GM18526 (cell line): ENCODE results near the gene DDAH2.

Experiments
- POLR2A ChIP-seq: IDR thresholded peaks from 3 replicates; pipeline ENCODE4 v1.6.1; 2011; ENCODE audit not compliant: insufficient read length; ENCODE audit errors: extremely low read depth

DDAH2 gene

GRCh38 chr6:31765559-31765909 is 36.4 kb upstream of the DDAH2 start:
- no peak for TF ChIP-seq POLR2A

DNA sequence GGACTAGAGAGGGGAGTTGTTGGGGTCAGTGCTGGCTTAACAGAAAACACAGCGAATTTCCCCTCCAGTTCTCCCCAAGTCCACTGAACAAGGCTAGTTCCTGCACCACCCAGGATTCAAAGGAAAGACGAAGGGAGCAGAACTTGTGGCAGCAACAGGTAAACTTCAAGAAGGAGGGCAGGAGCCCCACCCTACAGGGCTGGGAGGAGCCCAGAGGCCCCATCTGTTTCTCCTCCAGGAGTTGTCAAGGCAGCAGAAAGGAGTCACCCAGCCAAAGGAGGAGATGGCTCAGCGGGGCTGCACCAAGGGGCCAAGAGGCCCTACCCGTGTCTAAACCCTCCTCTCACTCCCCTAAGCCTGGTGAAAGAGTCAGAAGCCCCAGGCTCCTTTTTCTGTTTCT is 35.1 kb upstream of the DDAH2 start:
- TF ChIP-seq POLR2A, result no peak

DNA sequence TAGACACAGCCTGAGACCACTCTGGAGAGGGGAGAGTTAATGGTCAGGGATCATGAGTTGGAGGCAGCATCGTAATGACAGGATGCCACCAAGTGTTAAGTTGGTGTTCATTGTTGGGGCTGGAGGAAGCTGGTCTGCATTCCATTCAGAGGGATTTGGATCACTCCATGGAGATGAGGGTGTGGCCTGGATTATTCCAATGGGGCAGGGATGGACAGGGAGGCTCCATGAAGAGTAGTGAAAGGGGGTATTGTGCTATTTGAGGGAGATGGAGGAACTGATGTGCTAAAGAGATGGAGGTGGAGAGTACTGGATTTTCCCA is 34.5 kb upstream of the DDAH2 start:
- TF ChIP-seq POLR2A, result no peak

DNA sequence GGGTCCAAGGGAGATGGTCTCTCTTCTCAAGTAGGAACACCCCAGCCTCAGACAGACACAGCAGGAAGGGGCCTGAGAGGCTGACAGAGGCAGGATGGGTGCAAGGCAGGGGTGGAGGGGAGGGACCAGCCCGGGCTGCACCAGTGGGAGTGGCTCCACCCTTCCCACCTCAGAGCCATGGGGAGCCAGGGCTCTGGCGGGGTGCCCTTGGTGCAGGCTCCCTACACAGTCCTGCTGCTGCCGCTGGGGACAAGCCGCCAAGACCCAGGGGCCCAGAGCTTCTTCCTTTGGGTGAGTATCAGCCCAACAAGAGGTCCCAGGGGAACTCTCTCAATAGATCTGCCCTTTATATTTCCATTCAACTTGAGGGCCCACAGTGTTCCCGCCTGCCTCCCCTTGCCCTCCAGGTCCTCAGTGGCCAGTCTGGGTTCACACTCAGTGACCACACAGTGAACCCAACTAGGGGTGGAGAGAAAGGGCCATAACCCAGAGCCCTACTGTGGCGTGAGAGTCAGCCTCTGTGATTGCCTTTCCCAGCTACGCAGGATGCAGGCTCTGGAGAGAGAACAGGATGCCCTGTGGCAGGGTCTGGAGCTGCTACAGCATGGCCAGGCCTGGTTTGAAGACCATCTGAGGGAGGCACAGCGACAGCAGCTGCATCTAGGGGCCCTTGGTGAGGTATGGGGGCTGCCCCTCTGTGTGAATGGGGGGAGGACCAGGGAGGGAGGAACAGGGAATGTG is 33.9 kb upstream of the DDAH2 start:
- no peak for TF ChIP-seq POLR2A

DNA sequence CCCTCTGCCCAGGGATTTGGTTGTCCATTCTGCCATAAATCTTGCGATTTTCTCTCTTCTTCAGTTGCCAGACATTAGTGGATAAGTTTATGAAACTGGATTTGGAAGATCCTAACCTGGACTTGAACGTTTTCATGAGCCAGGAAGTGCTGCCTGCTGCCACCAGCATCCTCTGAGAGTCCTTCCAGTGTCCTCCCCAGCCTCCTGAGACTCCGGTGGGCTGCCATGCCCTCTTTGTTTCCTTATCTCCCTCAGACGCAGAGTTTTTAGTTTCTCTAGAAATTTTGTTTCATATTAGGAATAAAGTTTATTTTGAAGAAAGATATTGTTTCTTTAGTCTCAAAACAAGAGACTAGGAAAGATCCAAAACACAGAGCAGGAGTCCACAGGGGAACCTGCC is 33.3 kb upstream of the DDAH2 start, which contains the start of gene SAPCD1:
SAPCD1 (plus strand) TSS at position 301 of the 400 bp plus-strand sequence. CDS start 399 bp downstream, outside the sequence.
- no peak for TF ChIP-seq POLR2A

GRCh38 chr6:31761343-31761742 is 32.2 kb upstream of the DDAH2 start:
- TF ChIP-seq POLR2A, result no peak

GRCh38 chr6:31760790-31761189 is 31.7 kb upstream of the DDAH2 start:
- TF ChIP-seq POLR2A, result no peak

- no peak for TF ChIP-seq POLR2A
These were observed 29.2 kb upstream of the DDAH2 start for GRCh38 chr6:31758281-31758680.

GRCh38 chr6:31752739-31753319 is 23.7 kb upstream of the DDAH2 start:
- no peak for TF ChIP-seq POLR2A

- TF ChIP-seq POLR2A, result no peak
These were observed 21.4 kb upstream of the DDAH2 start for GRCh38 chr6:31750411-31751022.

DNA sequence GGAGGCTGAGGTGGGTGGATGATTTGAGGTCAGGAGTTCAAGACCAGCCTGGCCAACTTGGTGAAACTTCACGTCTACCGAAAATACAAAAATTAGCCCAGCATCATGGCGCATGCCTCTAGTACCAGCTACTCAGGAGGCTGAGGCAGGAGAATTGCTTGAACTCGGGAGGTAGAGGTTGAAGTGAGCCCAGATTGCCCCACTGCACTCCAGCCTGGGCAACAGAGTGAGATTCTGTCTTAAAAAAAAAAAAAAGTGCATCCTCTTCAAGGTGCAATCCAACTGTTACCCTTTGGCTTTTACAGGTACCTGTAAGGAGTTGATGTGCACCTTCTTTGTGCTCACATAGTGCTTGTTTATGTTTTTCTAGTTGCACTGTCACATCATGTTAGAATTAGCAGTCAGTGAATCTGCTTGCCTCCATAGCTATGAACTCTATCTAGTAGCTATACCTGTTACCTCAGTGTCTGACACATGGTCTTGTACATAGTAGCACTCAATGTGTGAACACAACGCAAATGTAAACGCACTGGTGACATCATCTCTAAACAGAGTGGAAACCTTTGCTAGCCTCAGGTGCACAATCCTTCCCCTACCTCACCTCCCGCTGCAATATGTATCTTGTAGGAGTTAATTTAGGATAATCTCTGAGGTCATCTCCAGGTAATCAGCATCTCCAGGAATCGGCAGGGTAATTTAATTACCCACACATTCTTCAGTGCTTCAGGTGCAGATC is 20.4 kb upstream of the DDAH2 start:
- TF ChIP-seq POLR2A, result no peak

DNA sequence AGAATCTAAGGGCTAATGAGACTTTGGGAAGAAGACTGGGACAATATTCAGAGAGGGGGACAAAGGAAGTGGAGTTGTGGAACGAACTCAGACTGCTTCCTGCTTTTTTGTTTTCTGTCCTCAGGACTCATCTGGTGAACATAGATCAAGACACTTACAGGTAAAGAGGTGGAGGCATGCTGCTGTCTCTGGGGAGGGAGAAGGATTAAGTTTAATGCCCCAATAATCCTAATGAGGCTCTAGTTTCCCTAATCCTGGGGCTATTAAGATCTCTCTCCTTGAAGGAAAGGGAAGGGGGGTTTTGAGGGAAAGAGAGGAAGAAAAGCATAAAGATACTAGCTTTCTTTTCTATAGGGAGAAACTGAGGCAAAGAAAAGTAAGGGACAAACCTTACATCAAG is 15.3 kb upstream of the DDAH2 start:
- TF ChIP-seq POLR2A, result no peak

GRCh38 chr6:31742894-31743293 is 13.8 kb upstream of the DDAH2 start:
- TF ChIP-seq POLR2A, result no peak

DNA sequence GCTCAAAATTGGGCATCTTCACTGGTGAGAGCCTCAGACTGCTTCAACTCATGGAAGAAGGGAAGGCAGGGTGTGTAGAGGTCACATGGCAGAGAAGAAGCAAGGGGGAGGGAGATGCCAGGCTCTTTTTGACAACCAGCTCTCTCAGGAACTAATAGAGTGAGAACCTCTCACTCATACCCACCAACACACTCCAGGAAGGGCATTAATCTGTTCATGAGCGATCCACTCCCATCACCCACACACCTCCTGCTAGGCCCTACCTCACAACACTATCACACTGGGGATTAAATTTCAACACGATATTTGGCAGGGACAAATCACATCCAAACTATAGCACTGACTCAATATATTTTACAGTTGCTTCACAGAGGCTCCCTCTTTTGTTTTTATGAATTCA is 12.7 kb upstream of the DDAH2 start:
- TF ChIP-seq POLR2A, result no peak

- no peak for TF ChIP-seq POLR2A
These were observed 11.5 kb upstream of the DDAH2 start for GRCh38 chr6:31740397-31741223.
